ENCODE results near the gene AP5Z1.

The AP5Z1 gene

GRCh38 chr7:4820967-4821471 is 45.6 kb downstream of the AP5Z1 start:
- ATAC-seq (ENCODE audit: insufficient read depth, low read depth) (no peak), DNase-seq (no peak)
- Histone ChIP-seq H3K27me3 (ENCODE audit: insufficient read depth, low read length, poor library complexity) (no peaks in the 10 kb centered on the region), H3K9ac (ENCODE audit: low read depth, low read length) (no peak overlapping the region), H3K9me3 (ENCODE audit: insufficient read depth, low read length, severe bottlenecking) (no peaks in the 10 kb centered on the region), H3K36me3 (ENCODE audit: insufficient read depth, low read length) (no peaks in the 10 kb centered on the region), H3K27ac (ENCODE audit: low read length) (no peak overlapping the region), H3K79me2 (ENCODE audit: insufficient read depth, low read length) (no peaks in the 10 kb centered on the region), H2AFZ (ENCODE audit: low read depth, low read length) (no peak overlapping the region), H4K20me1 (ENCODE audit: insufficient read depth, low read length) (no peaks in the 10 kb centered on the region), H3K4me2 (ENCODE audit: insufficient read depth, low read length) (no peak overlapping the region), H3K4me3 (ENCODE audit: low read depth in 1 of 2, low read length in 2 of 2) (no peak overlapping the region), H3K4me1 (ENCODE audit: insufficient read depth, low read length) (no peaks in the 10 kb centered on the region)
- TF ChIP-seq CTCF (IDR thresholded peaks at IDR 0.05; ENCODE audit: borderline replicate concordance, extremely low read depth, low read length, poor library complexity, severe bottlenecking) (no peak), EZH2 (IDR thresholded peaks at IDR 0.05; ENCODE audit: borderline replicate concordance, low read depth, low read length, severe bottlenecking) (no peak)

- Histone ChIP-seq H2AFZ (ENCODE audit: low read depth, low read length) (no peak overlapping the region), H3K36me3 (ENCODE audit: insufficient read depth, low read length) (no peaks in the 10 kb centered on the region), H3K9ac (ENCODE audit: low read depth, low read length) (no peak overlapping the region), H3K9me3 (ENCODE audit: insufficient read depth, low read length, severe bottlenecking) (no peaks in the 10 kb centered on the region), H3K4me3 (ENCODE audit: low read depth in 1 of 2, low read length in 2 of 2) (no peak overlapping the region), H3K27me3 (ENCODE audit: insufficient read depth, low read length, poor library complexity) (no peaks in the 10 kb centered on the region), H3K4me2 (ENCODE audit: insufficient read depth, low read length) (no peak overlapping the region), H4K20me1 (ENCODE audit: insufficient read depth, low read length) (no peaks in the 10 kb centered on the region), H3K79me2 (ENCODE audit: insufficient read depth, low read length) (no peaks in the 10 kb centered on the region), H3K27ac (ENCODE audit: low read length) (no peak overlapping the region), H3K4me1 (ENCODE audit: insufficient read depth, low read length) (no peaks in the 10 kb centered on the region)
- no peak for TF ChIP-seq EZH2 (IDR thresholded peaks at IDR 0.05; ENCODE audit: borderline replicate concordance, low read depth, low read length, severe bottlenecking)
- TF ChIP-seq CTCF (IDR thresholded peaks at IDR 0.05; ENCODE audit: borderline replicate concordance, extremely low read depth, low read length, poor library complexity, severe bottlenecking), result no peak
- DNase-seq, result no peak
- no peak for ATAC-seq (ENCODE audit: insufficient read depth, low read depth)
These were observed 47.3 kb downstream of the AP5Z1 start for GRCh38 chr7:4822677-4823076.

- Histone ChIP-seq H2AFZ (ENCODE audit: low read depth, low read length) (no peak overlapping the region), H3K79me2 (ENCODE audit: insufficient read depth, low read length) (no peaks in the 10 kb centered on the region), H3K36me3 (ENCODE audit: insufficient read depth, low read length) (no peaks in the 10 kb centered on the region), H3K4me3 (ENCODE audit: low read depth in 1 of 2, low read length in 2 of 2) (no peak overlapping the region), H3K4me2 (ENCODE audit: insufficient read depth, low read length) (no peak overlapping the region), H4K20me1 (ENCODE audit: insufficient read depth, low read length) (no peaks in the 10 kb centered on the region), H3K4me1 (ENCODE audit: insufficient read depth, low read length) (no peaks in the 10 kb centered on the region), H3K9ac (ENCODE audit: low read depth, low read length) (no peak overlapping the region), H3K27me3 (ENCODE audit: insufficient read depth, low read length, poor library complexity) (no peaks in the 10 kb centered on the region), H3K9me3 (ENCODE audit: insufficient read depth, low read length, severe bottlenecking) (no peaks in the 10 kb centered on the region), H3K27ac (ENCODE audit: low read length) (no peak overlapping the region)
- TF ChIP-seq EZH2 (IDR thresholded peaks at IDR 0.05; ENCODE audit: borderline replicate concordance, low read depth, low read length, severe bottlenecking) (no peak), CTCF (IDR thresholded peaks at IDR 0.05; ENCODE audit: borderline replicate concordance, extremely low read depth, low read length, poor library complexity, severe bottlenecking) (no peak)
- ATAC-seq (ENCODE audit: insufficient read depth, low read depth) (no peak), DNase-seq (no peak)
These were observed 48.2 kb downstream of the AP5Z1 start for GRCh38 chr7:4823441-4824119.

All from DND-41 (cell line).